GM12864 (cell line): Measurements from ENCODE around the gene ASB12.

Experiments used
- DNase-seq: peaks from one replicate; pipeline ENCODE4 v3.0.0-alpha.2; 2011; ENCODE audit warnings: low read depth
- H3K4me3 ChIP-seq: 2 replicates; pipeline ENCODE4 v1.5.1; 2011; ENCODE audit warnings: mild to moderate bottlenecking, low read depth, low read length, control low read depth
- CTCF ChIP-seq: IDR thresholded peaks from 2 replicates; pipeline ENCODE4 v1.5.1; 2011; ENCODE audit warnings: low read depth, mild to moderate bottlenecking, moderate library complexity, low read length, control low read depth, inconsistent platforms; ENCODE audit errors: missing control alignments

The ASB12 gene

GRCh38 chrX:64205441-64205734, 25.0 kb downstream of the ASB12 start, which contains the start of gene AMER1:
AMER1 (minus strand) TSS chrX:64205708; CDS start chrX:64193286, 12,422 bp downstream.
- TF ChIP-seq CTCF = no peak
- peak; percentile 15 for DNase-seq

GRCh38 chrX:64204701-64205440, 25.5 kb downstream of the ASB12 start:
- peak overlapping the region; percentile 53 for H3K4me3 ChIP-seq
- DNase-seq = no peak

More at GRCh38 chrX:64205441-64205734, 25.0 kb downstream of the ASB12 start, which contains the start of gene AMER1:
- H3K4me3 ChIP-seq = peak within 1 kb of the TSS; percentile 53

GRCh38 chrX:64204252-64204651, 26.2 kb downstream of the ASB12 start:
- no peak for DNase-seq
- no peak for TF ChIP-seq CTCF
- H3K4me3 ChIP-seq = peak overlapping the region; percentile 53

More at GRCh38 chrX:64204701-64205440, 25.5 kb downstream of the ASB12 start:
- TF ChIP-seq CTCF = no peak

- H3K4me3 ChIP-seq = no peak overlapping the region
- DNase-seq = no peak
- TF ChIP-seq CTCF = no peak
These were observed 27.5 kb downstream of the ASB12 start for GRCh38 chrX:64202808-64203325.

GRCh38 chrX:64198036-64198435, 32.4 kb downstream of the ASB12 start:
- no peak for TF ChIP-seq CTCF
- DNase-seq = no peak
- no peak overlapping the region for H3K4me3 ChIP-seq

- no peak for DNase-seq
- no peak overlapping the region for H3K4me3 ChIP-seq
- no peak for TF ChIP-seq CTCF
These were observed 33.8 kb downstream of the ASB12 start for GRCh38 chrX:64196606-64197005.

- TF ChIP-seq CTCF = no peak
- no peak for DNase-seq
- H3K4me3 ChIP-seq = no peak overlapping the region
These were observed 34.5 kb downstream of the ASB12 start for GRCh38 chrX:64195862-64196261.
